Measurements from ENCODE around the gene DNM3. TPM values are rescaled to one million over a fixed set of nuclear protein-coding genes. Genes with fewer than 3 reads are reported as not detected.

DNM3 gene
- polyA plus RNA-seq, 3 donors, result 0.15 TPM; not detected in 2

GRCh38 chr1:172328266-172328665 is 487.0 kb downstream of the DNM3 start:
- Mint-ChIP-seq H3K27me3 (ENCODE audit: low read depth in 3 of 3) (no peaks in the 10 kb centered on the region), H3K9me3 (peaks cover 0 to 2% (median 0%) of the 10 kb centered on the region in 7 donors), H3K4me1 (no peaks in the 10 kb centered on the region), H3K4me3 (no peak overlapping the region), H3K27ac (no peak overlapping the region), H3K36me3 (no peaks in the 10 kb centered on the region)
- Histone ChIP-seq H3K27me3 (ENCODE audit: control insufficient read depth in 2 of 2, insufficient read depth in 2 of 2, low read length in 2 of 2) (no peaks in the 10 kb centered on the region), H2AFZ (ENCODE audit: insufficient read depth, low read depth, low read length, poor library complexity, severe bottlenecking) (no peak overlapping the region), H3K36me3 (replicated peaks in 1 of 2; ENCODE audit: control insufficient read depth in 1 of 2, insufficient read depth in 2 of 2, low read length in 2 of 2) (no peaks in the 10 kb centered on the region), H3K9me3 (replicated peaks in 1 of 2; ENCODE audit: control insufficient read depth in 1 of 2, insufficient read depth in 1 of 2, low read length in 2 of 2) (no peaks in the 10 kb centered on the region), H3K27ac (ENCODE audit: low read depth in 1 of 2, low read length in 2 of 2) (no peak overlapping the region), H4K20me1 (ENCODE audit: insufficient read depth, low read length) (no peaks in the 10 kb centered on the region), H3K4me3 (replicated peaks in 1 of 3; ENCODE audit: low read depth in 2 of 3, low read length in 3 of 3) (no peak overlapping the region), H3K4me2 (replicated peaks; ENCODE audit: extremely low read depth, low read length, poor library complexity, severe bottlenecking) (no peak overlapping the region), H3K4me1 (ENCODE audit: control insufficient read depth in 1 of 2, insufficient read depth in 2 of 2, low read length in 2 of 2) (no peaks in the 10 kb centered on the region), H3K9ac (ENCODE audit: insufficient read depth, low read length, poor library complexity, severe bottlenecking) (no peak overlapping the region), H3K79me2 (ENCODE audit: insufficient read depth, low read length) (no peaks in the 10 kb centered on the region)
- intact Hi-C loops (cut with micrococcal nuclease), result no loop called here
- no peak for TF ChIP-seq CTCF (IDR thresholded peaks at IDR 0.05)
- WGBS (ENCODE audit: insufficient coverage), result no CpG with 5 or more reads among the region's 4 CpGs
- no peak for DNase-seq

- no peak for DNase-seq
- Histone ChIP-seq H3K4me3 (replicated peaks in 1 of 3; ENCODE audit: low read depth in 2 of 3, low read length in 3 of 3) (no peak overlapping the region), H2AFZ (ENCODE audit: insufficient read depth, low read depth, low read length, poor library complexity, severe bottlenecking) (no peak overlapping the region), H3K4me1 (ENCODE audit: control insufficient read depth in 1 of 2, insufficient read depth in 2 of 2, low read length in 2 of 2) (no peaks in the 10 kb centered on the region), H3K36me3 (replicated peaks in 1 of 2; ENCODE audit: control insufficient read depth in 1 of 2, insufficient read depth in 2 of 2, low read length in 2 of 2) (no peaks in the 10 kb centered on the region), H3K79me2 (ENCODE audit: insufficient read depth, low read length) (no peaks in the 10 kb centered on the region), H3K9me3 (replicated peaks in 1 of 2; ENCODE audit: control insufficient read depth in 1 of 2, insufficient read depth in 1 of 2, low read length in 2 of 2) (no peaks in the 10 kb centered on the region), H3K9ac (ENCODE audit: insufficient read depth, low read length, poor library complexity, severe bottlenecking) (no peak overlapping the region), H3K27ac (ENCODE audit: low read depth in 1 of 2, low read length in 2 of 2) (no peak overlapping the region), H3K4me2 (replicated peaks; ENCODE audit: extremely low read depth, low read length, poor library complexity, severe bottlenecking) (no peak overlapping the region), H3K27me3 (ENCODE audit: control insufficient read depth in 2 of 2, insufficient read depth in 2 of 2, low read length in 2 of 2) (no peaks in the 10 kb centered on the region), H4K20me1 (ENCODE audit: insufficient read depth, low read length) (no peaks in the 10 kb centered on the region)
- no peaks in the 10 kb centered on the region for H3K27me3 Mint-ChIP-seq (ENCODE audit: low read depth in 3 of 3)
- intact Hi-C loops (cut with micrococcal nuclease), result no loop called here
- H3K4me3 Mint-ChIP-seq, result no peak overlapping the region
- WGBS (ENCODE audit: insufficient coverage), result 100% methylated on average over 1 of the region's 4 CpGs
- TF ChIP-seq CTCF (IDR thresholded peaks at IDR 0.05), result no peak
- H3K27ac Mint-ChIP-seq, result no peak overlapping the region
- H3K36me3 Mint-ChIP-seq, result no peaks in the 10 kb centered on the region
- H3K4me1 Mint-ChIP-seq, result no peaks in the 10 kb centered on the region
- H3K9me3 Mint-ChIP-seq, result no peaks in the 10 kb centered on the region
These were observed 490.9 kb downstream of the DNM3 start for GRCh38 chr1:172332230-172332629.
